B cell (primary cell): ENCODE data around the gene NCEH1. TPM values are rescaled to one million over a fixed set of nuclear protein-coding genes. Genes with fewer than 3 reads are reported as not detected.

ENCODE experiments used
- ATAC-seq: fragments of 200-7000 bp; cut with Tn5 transposase; one replicate; pipeline ENCODE4 v1.10.0; 2021; ENCODE audit warnings: low read depth, mild to moderate bottlenecking, moderate number of reproducible peaks, moderate library complexity
- CTCF ChIA-PET: fragments of 350-600 bp; sonication (Branson Sonifier 250); formaldehyde crosslinking; loops from one replicate; lab custom pipeline; 2021; ENCODE audit warnings: antibody characterized with exemption, inconsistent platforms; lab: Charles Lee
- POLR2A ChIA-PET: fragments of 350-600 bp; sonication (Branson Sonifier 250); formaldehyde crosslinking; loops from one replicate; lab custom pipeline; 2021; ENCODE audit warnings: antibody characterized with exemption; lab: Charles Lee
- DNase-seq: peaks from one replicate; pipeline ENCODE4 v3.0.0; 2013
- H2AFZ ChIP-seq: 2 replicates; pipeline ENCODE4 v1.6.1; 2012; ENCODE audit warnings: mild to moderate bottlenecking, low read depth, low read length; ENCODE audit not compliant: insufficient read depth, poor library complexity, severe bottlenecking
- H3K27ac ChIP-seq, 2 donors: 1 replicate in 1 of 2; 2 replicates in 1 of 2; pipeline ENCODE4 v1.5.1; 2012 to 2013; ENCODE audit warnings: low read length in 2 of 2, mild to moderate bottlenecking in 2 of 2, moderate library complexity in 1 of 2
- H3K27me3 ChIP-seq, 4 experiments: fragments of 200-600 bp in 1 of 4; sonication (generic) in 1 of 4; replicated peaks in 1 of 4; 1 replicate in 2 of 4; 2 replicates in 2 of 4; pipeline versions ENCODE4 v1.6.1 to v1.7.0; 2013 to 2016; ENCODE audit warnings: low read length in 3 of 4, mild to moderate bottlenecking in 2 of 4, mixed read lengths in 1 of 4, moderate library complexity in 1 of 4; ENCODE audit not compliant: insufficient read depth in 4 of 4, control insufficient read depth in 3 of 4; ENCODE audit errors: control extremely low read depth in 1 of 4
- H3K36me3 ChIP-seq, 2 experiments: replicated peaks in 1 of 2; 1 replicate in 1 of 2; 2 replicates in 1 of 2; pipeline versions ENCODE4 v1.6.1 to v1.7.1; 2013; ENCODE audit warnings: low read length in 1 of 2; ENCODE audit not compliant: insufficient read depth in 2 of 2, control insufficient read depth in 1 of 2; ENCODE audit errors: control extremely low read depth in 1 of 2, extremely low read depth in 1 of 2
- H3K4me1 ChIP-seq, 2 donors: fragments of 200-600 bp in 1 of 2; sonication (generic) in 1 of 2; 1 replicate in 1 of 2; 2 replicates in 1 of 2; pipeline versions ENCODE4 v1.5.1 to v1.6.1; 2013 to 2017; ENCODE audit warnings: low read length in 2 of 2; ENCODE audit not compliant: control insufficient read depth in 2 of 2, insufficient read depth in 2 of 2
- H3K4me2 ChIP-seq: replicated peaks from 2 replicates; pipeline ENCODE3; 2012; ENCODE audit warnings: mild to moderate bottlenecking, low read depth, low read length; ENCODE audit not compliant: poor library complexity, severe bottlenecking
- H3K4me3 ChIP-seq, 5 experiments: fragments of 200-600 bp in 1 of 5; sonication (generic) in 1 of 5; 1 replicate in 3 of 5; 2 replicates in 2 of 5; pipeline versions ENCODE4 v1.5.1 to v1.7.0; 2011 to 2016; ENCODE audit warnings: low read length in 4 of 5, mild to moderate bottlenecking in 4 of 5, low read depth in 2 of 5, control low read depth in 1 of 5, moderate library complexity in 1 of 5; ENCODE audit not compliant: insufficient read depth in 1 of 5; ENCODE audit errors: control extremely low read depth in 1 of 5, extremely low read depth in 1 of 5
- H3K79me2 ChIP-seq: fragments of 200-600 bp; sonication (generic); one replicate; pipeline ENCODE4 v1.6.0; 2016; ENCODE audit warnings: low read length; ENCODE audit not compliant: control insufficient read depth, insufficient read depth
- H3K9ac ChIP-seq: fragments of 200-600 bp; sonication (generic); 2 replicates; pipeline ENCODE4 v1.6.1; 2017; ENCODE audit warnings: mild to moderate bottlenecking, low read length, moderate library complexity
- H3K9me3 ChIP-seq, 3 donors: one replicate each; pipeline versions ENCODE4 v1.6.1 to v1.7.1; 2013; ENCODE audit warnings: low read length in 2 of 3; ENCODE audit not compliant: control insufficient read depth in 2 of 3, insufficient read depth in 1 of 3; ENCODE audit errors: control extremely low read depth in 1 of 3
- H4K20me1 ChIP-seq: 2 replicates; pipeline ENCODE4 v1.6.0; 2012; ENCODE audit warnings: mild to moderate bottlenecking, low read length; ENCODE audit not compliant: insufficient read depth, control insufficient read depth, poor library complexity, severe bottlenecking
- H3K27ac Mint-ChIP-seq: one replicate; pipeline ENCODE4 v1.8.0; 2021; ENCODE audit warnings: mixed read lengths
- H3K27me3 Mint-ChIP-seq: one replicate; pipeline ENCODE4 v1.8.0; 2021; ENCODE audit warnings: mixed read lengths
- H3K4me1 Mint-ChIP-seq: one replicate; pipeline ENCODE4 v1.8.0; 2021; ENCODE audit warnings: mixed read lengths
- H3K4me3 Mint-ChIP-seq: one replicate; pipeline ENCODE4 v1.8.0; 2021; ENCODE audit warnings: mixed read lengths
- H3K9me3 Mint-ChIP-seq: one replicate; pipeline ENCODE4 v1.8.0; 2022; ENCODE audit warnings: mixed read lengths; ENCODE audit not compliant: insufficient read depth
- CTCF ChIP-seq: fragments of 200-600 bp; IDR thresholded peaks from one replicate; pipeline ENCODE4 v1.8.0; 2022; ENCODE audit warnings: antibody characterized with exemption, mild to moderate bottlenecking
- EZH2 ChIP-seq: IDR thresholded peaks from 2 replicates; pipeline ENCODE4 v1.6.1; 2012; ENCODE audit warnings: borderline replicate concordance, low read depth, mild to moderate bottlenecking, moderate library complexity, low read length; ENCODE audit not compliant: insufficient read depth, poor library complexity, severe bottlenecking
- WGBS: methylation state at CpG from one replicate; pipeline ENCODE4 v1.1.5; 2013; ENCODE audit warnings: missing lambda C conversion rate; ENCODE audit not compliant: insufficient coverage; 5-methylcytosine and 5-hydroxymethylcytosine counted together
- intact Hi-C: fragments of 100-400 bp; cut with micrococcal nuclease; formaldehyde crosslinking; loops from one replicate; pipeline ENCODE4 v1.10.0; 2022
- polyA plus RNA-seq: library from polyadenylated mRNA; depleted of rRNA; stranded (reverse); fragments of >200 nt; gene quantifications from 2 replicates; pipeline ENCODE4 v1.2.3, GENCODE V29; 2012
- total RNA-seq, 2 donors: library from RNA; stranded (reverse); fragments of 120-200 nt in 1 of 2; gene quantifications; 1 replicate in 1 of 2; 2 replicates in 1 of 2; pipeline versions ENCODE4 v1.2.3 to v1.2.4, GENCODE V29; 2013 to 2022

Gene NCEH1
- total and polyA plus RNA-seq, 2 donors (not counting 1 experiment from before 2014, with no cell fraction given) = 3.4 to 8.6 TPM

- Histone ChIP-seq H3K4me1 (no peaks in the 10 kb centered on the region), H3K27ac (no peak overlapping the region), H4K20me1 (peaks cover 24% of the 10 kb centered on the region), H3K27me3 (no peaks in the 10 kb centered on the region), H3K36me3 (no peaks in the 10 kb centered on the region), H3K9me3 (no peaks in the 10 kb centered on the region), H3K4me3 (no peak overlapping the region), H3K79me2 (peaks cover 17% of the 10 kb centered on the region), H2AFZ (no peak overlapping the region), H3K9ac (no peak overlapping the region), H3K4me2 (no peak overlapping the region)
- intact Hi-C loops = no loop called here
- Mint-ChIP-seq H3K4me1 (peaks cover 27% of the 10 kb centered on the region), H3K27ac (no peak overlapping the region), H3K4me3 (no peak overlapping the region), H3K9me3 (no peaks in the 10 kb centered on the region), H3K27me3 (no peaks in the 10 kb centered on the region)
- CTCF ChIA-PET = no interaction called here
- ATAC-seq (no peak), DNase-seq (no peak)
- TF ChIP-seq CTCF = no peak
- TF ChIP-seq EZH2 = no peak
- POLR2A ChIA-PET = no interaction called here
- WGBS = 100% methylated on average over 1 of the region's 3 CpGs
These were observed 8.6 kb downstream of the NCEH1 start for GRCh38 chr3:172702256-172702655.

- H3K9ac ChIP-seq = no peak overlapping the region
- H3K9me3 ChIP-seq = no peaks in the 10 kb centered on the region
- peaks cover 24% of the 10 kb centered on the region for H4K20me1 ChIP-seq
- 100% methylated on average over 3 of the region's 3 CpGs for WGBS
- no peak for DNase-seq
- no peak for ATAC-seq
- no peak overlapping the region for H3K4me2 ChIP-seq
- ChIA-PET CTCF (interaction anchor here (2.2 kb wide), 1 partner anchor 29 kb away, joined by 9 read pairs; no protein-coding TSS in a partner anchor), POLR2A (no interaction called here)
- peaks cover 17% of the 10 kb centered on the region for H3K79me2 ChIP-seq
- no peaks in the 10 kb centered on the region for H3K27me3 ChIP-seq
- H3K27ac ChIP-seq = no peak overlapping the region
- Mint-ChIP-seq H3K4me1 (peaks cover 28% of the 10 kb centered on the region), H3K27ac (no peak overlapping the region), H3K4me3 (no peak overlapping the region), H3K27me3 (no peaks in the 10 kb centered on the region), H3K9me3 (no peaks in the 10 kb centered on the region)
- H3K4me3 ChIP-seq = no peak overlapping the region
- TF ChIP-seq CTCF (no peak), EZH2 (no peak)
- no peaks in the 10 kb centered on the region for H3K36me3 ChIP-seq
- H2AFZ ChIP-seq = no peak overlapping the region
- intact Hi-C loops = no loop called here
- H3K4me1 ChIP-seq = no peaks in the 10 kb centered on the region
These were observed 9.1 kb downstream of the NCEH1 start for GRCh38 chr3:172701751-172702150.
